T-cell (primary cell): Measurements from ENCODE around the gene HRH1. TPM values are rescaled to one million over a fixed set of nuclear protein-coding genes. Genes with fewer than 3 reads are reported as not detected.

Source experiments
- ATAC-seq, 4 experiments: fragments of 200-7000 bp in 3 of 4; fragments of 150-1000 bp in 1 of 4; cut with Tn5 transposase; replicated peaks in 1 of 4; 1 replicate in 3 of 4; 2 replicates in 1 of 4; pipeline ENCODE4 v1.10.0; 2021; ENCODE audit warnings: moderate library complexity in 3 of 4, mild to moderate bottlenecking in 2 of 4, moderate number of reproducible peaks in 1 of 4
- CTCF ChIA-PET, 2 donors: fragments of 300-600 bp; sonication (Branson Sonifier 250); formaldehyde crosslinking; loops; one replicate each; lab custom pipeline; 2022; ENCODE audit warnings: antibody characterized with exemption in 2 of 2; lab: Charles Lee
- POLR2A ChIA-PET, 2 donors: fragments of 300-600 bp; sonication (Branson Sonifier 250); formaldehyde crosslinking; loops; one replicate each; lab custom pipeline; 2022; ENCODE audit warnings: antibody characterized with exemption in 2 of 2; lab: Charles Lee
- DNase-seq, 35 experiments: peaks; one replicate each; pipeline versions ENCODE4 v3.0.0 to v3.0.0-alpha.2; 2013 to 2023
- H3K27ac ChIP-seq: one replicate; pipeline ENCODE4 v1.5.1; 2013; ENCODE audit warnings: low read length
- H3K27me3 ChIP-seq, 2 experiments: replicated peaks in 1 of 2; 1 replicate in 1 of 2; 2 replicates in 1 of 2; pipeline versions ENCODE4 v1.6.1 to v1.7.0; 2013; ENCODE audit warnings: low read length in 1 of 2, mixed read lengths in 1 of 2; ENCODE audit not compliant: control insufficient read depth in 2 of 2, insufficient read depth in 2 of 2; ENCODE audit errors: extremely low read depth in 1 of 2
- H3K36me3 ChIP-seq, 2 donors: 1 replicate in 1 of 2; 2 replicates in 1 of 2; pipeline versions ENCODE4 v1.6.1 to v1.7.0; 2013; ENCODE audit warnings: low read length in 1 of 2; ENCODE audit not compliant: control insufficient read depth in 2 of 2, insufficient read depth in 1 of 2; ENCODE audit errors: extremely low read depth in 1 of 2
- H3K4me1 ChIP-seq, 2 experiments: 1 replicate in 1 of 2; 2 replicates in 1 of 2; pipeline versions ENCODE4 v1.6.1 to v1.7.0; 2013; ENCODE audit warnings: low read length in 2 of 2, mixed read lengths in 1 of 2; ENCODE audit not compliant: insufficient read depth in 2 of 2, control insufficient read depth in 1 of 2; ENCODE audit errors: extremely low read depth in 1 of 2
- H3K4me3 ChIP-seq, 2 donors: 1 replicate in 1 of 2; 2 replicates in 1 of 2; pipeline versions ENCODE4 v1.5.1 to v1.7.0; 2013; ENCODE audit warnings: mild to moderate bottlenecking in 2 of 2, low read length in 1 of 2, moderate library complexity in 1 of 2; ENCODE audit not compliant: control insufficient read depth in 1 of 2; ENCODE audit errors: extremely low read depth in 1 of 2
- H3K9me3 ChIP-seq: 2 replicates; pipeline ENCODE4 v1.7.0; 2013
- H3K27ac Mint-ChIP-seq, 2 donors: one replicate each; pipeline ENCODE4 v1.8.0; 2020 to 2021; ENCODE audit warnings: mild to moderate bottlenecking in 2 of 2, mixed read lengths in 2 of 2
- H3K27me3 Mint-ChIP-seq, 2 donors: one replicate each; pipeline ENCODE4 v1.8.0; 2021 to 2022; ENCODE audit warnings: mixed read lengths in 2 of 2
- H3K36me3 Mint-ChIP-seq: one replicate; pipeline ENCODE4 v1.8.0; 2021; ENCODE audit warnings: mixed read lengths
- H3K4me1 Mint-ChIP-seq, 3 donors: one replicate each; pipeline ENCODE4 v1.8.0; 2020 to 2022; ENCODE audit warnings: mixed read lengths in 3 of 3, mild to moderate bottlenecking in 1 of 3
- H3K4me3 Mint-ChIP-seq, 3 donors: one replicate each; pipeline ENCODE4 v1.8.0; 2020 to 2022; ENCODE audit warnings: mild to moderate bottlenecking in 3 of 3, mixed read lengths in 3 of 3, moderate library complexity in 3 of 3
- H3K9me3 Mint-ChIP-seq, 3 donors: one replicate each; pipeline ENCODE4 v1.8.0; 2020 to 2022; ENCODE audit warnings: mixed read lengths in 3 of 3
- WGBS: methylation state at CpG from one replicate; pipeline ENCODE4 v1.1.5; 2013; ENCODE audit warnings: missing lambda C conversion rate; ENCODE audit not compliant: insufficient coverage; 5-methylcytosine and 5-hydroxymethylcytosine counted together
- total RNA-seq, 35 experiments: library from RNA in 6 of 35; stranded (reverse) in 6 of 35; fragments of 120-200 nt in 1 of 35; gene quantifications; one replicate each; pipeline versions ENCODE4 v1.2.1 to v1.2.4 and lab custom pipeline; 2013 to 2026

Gene HRH1
- total RNA-seq, 5 donors from 2014 or later (not counting 1 experiment from before 2014, with no cell fraction given): 0.19 to 2.0 (median 0.46) TPM; not detected in 2

- Mint-ChIP-seq H3K9me3 (no peaks in the 10 kb centered on the region), H3K4me3 (no peak overlapping the region), H3K4me1 (peaks cover 19 to 23% (median 21%) of the 10 kb centered on the region in 3 donors), H3K36me3 (no peaks in the 10 kb centered on the region), H3K27me3 (peaks cover 8 to 11% of the 10 kb centered on the region in 2 donors), H3K27ac (no peak overlapping the region)
- Histone ChIP-seq H3K36me3 (no peaks in the 10 kb centered on the region), H3K4me1 (peaks cover 10 to 15% of the 10 kb centered on the region in 2 experiments), H3K27ac (no peak overlapping the region), H3K27me3 (peaks cover 0 to 5% of the 10 kb centered on the region in 2 experiments), H3K9me3 (no peaks in the 10 kb centered on the region), H3K4me3 (no peak overlapping the region)
- POLR2A ChIA-PET: interaction anchor here in 1 of 2 donors (0.7 kb wide), 1 partner anchor 12 kb away, joined by 9 read pairs; no protein-coding TSS in a partner anchor
- CTCF ChIA-PET: no interaction called here
- ATAC-seq (no peak), DNase-seq (no peak)
- WGBS: 95% methylated on average over 7 of the region's 9 CpGs
Measured at GRCh38 chr3:11269007-11269406, 114.7 kb downstream of the HRH1 start.

GRCh38 chr3:11271986-11272904 lies 118.0 kb downstream of the HRH1 start, which contains the start of gene ATG7:
ATG7 (plus strand) TSS chr3:11272397; CDS start chr3:11298696, 26,299 bp downstream.
- Mint-ChIP-seq H3K9me3 (peaks cover 0 to 7% (median 0%) of the 10 kb centered on the region in 3 donors), H3K27ac (peak within 1 kb of the TSS; percentile 93 to 97), H3K4me3 (peak within 1 kb of the TSS; percentile 92 to 95 (median 94)), H3K4me1 (peaks cover 48 to 51% (median 50%) of the 10 kb centered on the region in 3 donors), H3K27me3 (no peaks in the 10 kb centered on the region), H3K36me3 (peaks cover 28% of the 10 kb centered on the region)
- H3K9me3 ChIP-seq: no peaks in the 10 kb centered on the region
- ChIA-PET CTCF (interaction anchor here (0.5 to 1.7 kb wide), 13 partner anchors 12 to 1630 kb away, joined by 3 to 10 read pairs (median 4); partner anchors contain the start of gene TSEN2 (in 1 of the 2)), POLR2A (interaction anchor here (0.5 to 1.5 kb wide), 11 partner anchors 14 to 1338 kb away, joined by 3 to 16 read pairs (median 5); partner anchors contain the start of gene CRELD1 (in 1 of the 2))
- peak within 1 kb of the TSS; percentile 69 to 96 for H3K4me3 ChIP-seq
- peak; percentile 96 to 98 (median 97) for ATAC-seq
- H3K36me3 ChIP-seq: peaks cover 0 to 8% of the 10 kb centered on the region in 2 donors
- H3K27me3 ChIP-seq: no peaks in the 10 kb centered on the region
- H3K27ac ChIP-seq: peak within 1 kb of the TSS; percentile 75
- peak; percentile 93 to 98 (median 95) for DNase-seq
- H3K4me1 ChIP-seq: peaks cover 10 to 19% of the 10 kb centered on the region in 2 experiments
- 2% methylated on average over 45 of the region's 51 CpGs for WGBS

GRCh38 chr3:11272906-11273574 lies 118.7 kb downstream of the HRH1 start:
- no peaks in the 10 kb centered on the region for H3K27me3 Mint-ChIP-seq
- H3K27ac Mint-ChIP-seq: peak overlapping the region; percentile 93 to 97

GRCh38 chr3:11273891-11274291 lies 119.6 kb downstream of the HRH1 start:
- WGBS: 70% methylated on average over 4 of the region's 5 CpGs
- Mint-ChIP-seq H3K27ac (no peak overlapping the region), H3K9me3 (peaks cover 0 to 9% (median 0%) of the 10 kb centered on the region in 3 donors), H3K36me3 (peaks cover 39% of the 10 kb centered on the region), H3K4me3 (peak overlapping the region; percentile 92 to 95 (median 94)), H3K4me1 (peaks cover 53 to 60% (median 58%) of the 10 kb centered on the region in 3 donors), H3K27me3 (no peaks in the 10 kb centered on the region)
- peaks cover 0 to 8% of the 10 kb centered on the region in 2 donors for H3K36me3 ChIP-seq
- POLR2A ChIA-PET: interaction anchor here in 1 of 2 donors (0.7 kb wide), 1 partner anchor 12 kb away, joined by 3 read pairs; no protein-coding TSS in a partner anchor
- H3K9me3 ChIP-seq: no peaks in the 10 kb centered on the region
- CTCF ChIA-PET: no interaction called here
- H3K4me1 ChIP-seq: peaks cover 10 to 19% of the 10 kb centered on the region in 2 experiments
- H3K27me3 ChIP-seq: no peaks in the 10 kb centered on the region
- H3K4me3 ChIP-seq: no peak overlapping the region
- DNase-seq (no peak), ATAC-seq (no peak)
- H3K27ac ChIP-seq: no peak overlapping the region

More at GRCh38 chr3:11272906-11273574, 118.7 kb downstream of the HRH1 start:
- peak overlapping the region; percentile 92 to 95 (median 94) for H3K4me3 Mint-ChIP-seq
- ChIA-PET POLR2A (interaction anchor here (0.7 to 1.5 kb wide), 4 partner anchors 13 to 18 kb away, joined by 3 to 16 read pairs (median 6); no protein-coding TSS in a partner anchor), CTCF (interaction anchor here in 1 of 2 donors (0.6 to 1.7 kb wide), 8 partner anchors 11 to 1211 kb away, joined by 3 to 10 read pairs (median 5); partner anchors contain the start of gene TSEN2)
- peaks cover 48 to 54% (median 52%) of the 10 kb centered on the region in 3 donors for H3K4me1 Mint-ChIP-seq
- Histone ChIP-seq H3K4me1 (peaks cover 10 to 19% of the 10 kb centered on the region in 2 experiments), H3K27ac (peak overlapping the region; percentile 75), H3K4me3 (peak overlapping the region; percentile 69 to 96), H3K27me3 (no peaks in the 10 kb centered on the region), H3K36me3 (peaks cover 0 to 8% of the 10 kb centered on the region in 2 donors), H3K9me3 (no peaks in the 10 kb centered on the region)
- ATAC-seq: no peak
- peak in 1 of 35 experiments; percentile 18 for DNase-seq
- WGBS: 6% methylated on average over 4 of the region's 9 CpGs
- peaks cover 33% of the 10 kb centered on the region for H3K36me3 Mint-ChIP-seq
- peaks cover 0 to 9% (median 0%) of the 10 kb centered on the region in 3 donors for H3K9me3 Mint-ChIP-seq

GRCh38 chr3:11274566-11275142 lies 120.4 kb downstream of the HRH1 start:
- no peaks in the 10 kb centered on the region for H3K27me3 ChIP-seq
- H3K36me3 ChIP-seq: peaks cover 0 to 8% of the 10 kb centered on the region in 2 donors
- Mint-ChIP-seq H3K27ac (peak overlapping the region; percentile 26 to 37), H3K4me1 (peaks cover 56 to 63% (median 58%) of the 10 kb centered on the region in 3 donors), H3K4me3 (peak overlapping the region in 2 of 3 donors; percentile 17 to 22), H3K27me3 (no peaks in the 10 kb centered on the region), H3K9me3 (peaks cover 0 to 9% (median 0%) of the 10 kb centered on the region in 3 donors), H3K36me3 (peaks cover 40% of the 10 kb centered on the region)
- WGBS: no CpG with 5 or more reads among the region's 6 CpGs
- POLR2A ChIA-PET: no interaction called here
- ATAC-seq (no peak), DNase-seq (no peak)
- H3K4me1 ChIP-seq: peaks cover 10 to 19% of the 10 kb centered on the region in 2 experiments
- H3K4me3 ChIP-seq: no peak overlapping the region
- CTCF ChIA-PET: no interaction called here
- no peak overlapping the region for H3K27ac ChIP-seq
- no peaks in the 10 kb centered on the region for H3K9me3 ChIP-seq
